Fibroblast of lung (primary cell): Measurements from ENCODE around the gene GAK. TPM values are rescaled to one million over a fixed set of nuclear protein-coding genes. Genes with fewer than 3 reads are reported as not detected.
A peak's percentile ranks its signal among the peaks of the same experiment; 100 is the strongest.

Experiments
- DNase-seq, 2 donors: peaks; one replicate each; pipeline versions ENCODE4 v3.0.0 to v3.0.0-alpha.2; 2010; ENCODE audit warnings: low read depth in 2 of 2
- H2AFZ ChIP-seq: 2 replicates; pipeline ENCODE4 v1.5.1; 2012; ENCODE audit warnings: low read length, control low read depth, inconsistent platforms
- H3K27ac ChIP-seq: 2 replicates; pipeline ENCODE4 v1.5.1; 2011; ENCODE audit warnings: low read length, control low read depth; ENCODE audit not compliant: insufficient read depth
- H3K27me3 ChIP-seq: 2 replicates; pipeline ENCODE4 v1.5.1; 2011; ENCODE audit warnings: mild to moderate bottlenecking, low read length; ENCODE audit not compliant: control insufficient read depth, insufficient read depth
- H3K36me3 ChIP-seq: 2 replicates; pipeline ENCODE4 v1.5.1; 2011; ENCODE audit warnings: low read length; ENCODE audit not compliant: control insufficient read depth, insufficient read depth
- H3K4me1 ChIP-seq: 2 replicates; pipeline ENCODE4 v1.5.1; 2011; ENCODE audit warnings: low read length; ENCODE audit not compliant: control insufficient read depth, insufficient read depth; ENCODE audit errors: extremely low read depth
- H3K4me2 ChIP-seq: 2 replicates; pipeline ENCODE4 v1.5.1; 2011; ENCODE audit warnings: low read length, control low read depth; ENCODE audit not compliant: insufficient read depth; ENCODE audit errors: extremely low read depth
- H3K4me3 ChIP-seq, 4 experiments: fragments of 200-600 bp in 1 of 4; sonication (generic) in 1 of 4; replicated peaks in 1 of 4; 2 replicates each; pipeline ENCODE4 v1.5.1; 2011 to 2016; ENCODE audit warnings: low read length in 4 of 4, low read depth in 3 of 4, mild to moderate bottlenecking in 3 of 4, control low read depth in 2 of 4, inconsistent platforms in 1 of 4, mixed read lengths in 1 of 4; ENCODE audit not compliant: insufficient read depth in 1 of 4; ENCODE audit errors: control extremely low read depth in 1 of 4
- H3K79me2 ChIP-seq: 2 replicates; pipeline ENCODE4 v1.5.1; 2012; ENCODE audit warnings: mild to moderate bottlenecking, low read length, inconsistent platforms; ENCODE audit not compliant: control insufficient read depth, insufficient read depth
- H3K9ac ChIP-seq: 2 replicates; pipeline ENCODE4 v1.5.1; 2011; ENCODE audit warnings: mild to moderate bottlenecking, low read length, control low read depth; ENCODE audit not compliant: insufficient read depth
- H3K9me3 ChIP-seq: 2 replicates; pipeline ENCODE4 v1.5.1; 2012; ENCODE audit warnings: low read depth, low read length; ENCODE audit not compliant: control insufficient read depth, insufficient read depth
- H4K20me1 ChIP-seq: 2 replicates; pipeline ENCODE4 v1.5.1; 2011; ENCODE audit warnings: low read length; ENCODE audit not compliant: control insufficient read depth, insufficient read depth; ENCODE audit errors: extremely low read depth
- CTCF ChIP-seq, 2 donors: IDR thresholded peaks in 1 of 2; conservative IDR thresholded peaks in 1 of 2; 1 replicate in 1 of 2; 2 replicates in 1 of 2; pipeline ENCODE4 v1.5.1; 2011 to 2012; ENCODE audit warnings: low read length in 2 of 2, control low read depth in 1 of 2, inconsistent platforms in 1 of 2, low read depth in 1 of 2, mild to moderate bottlenecking in 1 of 2
- EZH2 ChIP-seq: IDR thresholded peaks from 2 replicates; pipeline ENCODE4 v1.5.1; 2012; ENCODE audit warnings: low read length, control low read depth, mild to moderate bottlenecking; ENCODE audit errors: missing control alignments
- polyA plus RNA-seq, 2 donors: library from polyadenylated mRNA; depleted of rRNA in 1 of 2; stranded (reverse) in 1 of 2; unstranded in 1 of 2; fragments of >200 nt; gene quantifications; 2 replicates each; pipeline ENCODE4 v1.2.1, GENCODE V29; 2011 to 2012; ENCODE audit warnings: missing spikeins in 1 of 2
- total RNA-seq: library from RNA; depleted of rRNA; stranded (reverse); fragments of >200 nt; gene quantifications from 2 replicates; pipeline ENCODE4 v1.2.1, GENCODE V29; 2014

Gene GAK
- total and polyA plus RNA-seq, 2 donors (not counting 1 experiment from before 2014, with no cell fraction given): 10.1 to 48.2 TPM

GRCh38 chr4:974668-975067 is 42.6 kb upstream of the GAK start:
- Histone ChIP-seq H3K27me3 (no peaks in the 10 kb centered on the region), H3K27ac (no peak overlapping the region), H3K4me1 (peaks cover 4% of the 10 kb centered on the region), H3K79me2 (no peaks in the 10 kb centered on the region), H3K9ac (no peak overlapping the region), H3K4me3 (no peak overlapping the region), H4K20me1 (no peaks in the 10 kb centered on the region), H2AFZ (no peak overlapping the region), H3K9me3 (no peaks in the 10 kb centered on the region), H3K36me3 (no peaks in the 10 kb centered on the region), H3K4me2 (no peak overlapping the region)
- no peak for TF ChIP-seq CTCF (conservative IDR thresholded peaks at IDR 0.05 in 1 of 2, IDR thresholded peaks at IDR 0.05 in 1 of 2; ENCODE audit: low read depth in 1 of 2, low read length in 2 of 2)
- TF ChIP-seq EZH2: no peak
- no peak for DNase-seq

DNA sequence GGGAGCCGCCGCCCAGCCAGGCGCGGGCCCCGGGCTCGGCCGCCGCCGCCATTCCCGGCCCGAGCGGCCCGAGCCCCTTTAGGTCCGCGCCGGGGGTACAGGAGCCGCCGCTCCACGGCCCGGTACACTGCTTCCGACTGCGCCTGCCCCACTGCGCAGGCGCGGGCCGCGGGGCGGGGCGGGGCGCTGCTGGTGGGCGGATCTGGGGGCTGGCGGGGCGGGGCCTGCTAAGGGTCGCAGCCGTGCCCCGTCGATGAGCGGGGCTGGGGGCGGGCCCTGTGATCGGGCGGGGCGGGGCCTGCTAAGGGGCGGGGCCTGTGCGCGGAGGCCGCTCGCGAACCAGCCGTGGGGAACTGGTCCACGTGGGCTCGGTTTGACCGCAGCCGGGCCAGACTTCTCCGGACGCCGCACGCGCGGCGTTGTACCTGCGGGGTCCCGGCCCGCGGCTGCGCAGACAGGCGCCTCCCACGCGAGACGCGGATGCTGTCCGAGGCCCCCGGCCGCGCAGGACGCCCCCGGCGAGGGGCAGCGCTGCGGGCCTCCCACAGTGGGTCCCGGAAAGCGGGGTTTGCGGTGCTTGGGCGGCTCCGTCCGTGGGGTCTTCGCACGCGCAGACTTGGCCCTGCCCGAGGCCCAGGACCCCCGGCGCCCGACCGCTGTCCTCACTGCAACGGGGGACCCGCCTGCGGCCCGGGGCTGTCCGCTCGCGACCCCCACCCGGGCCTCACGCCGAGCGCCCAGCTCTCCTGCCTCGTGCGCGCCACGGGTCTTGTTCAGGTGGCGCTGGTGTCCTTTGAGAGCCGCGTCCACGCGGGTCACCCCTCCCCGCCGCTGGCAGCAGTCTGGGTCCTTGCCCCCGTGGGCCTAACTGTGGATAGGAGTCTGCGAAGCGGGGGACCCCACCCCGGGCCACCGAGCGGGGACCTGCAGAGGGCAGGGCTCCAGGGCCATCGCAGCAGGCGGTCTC is 41.6 kb upstream of the GAK start, which contains the start of gene DGKQ:
DGKQ (minus strand) TSS at position 139 of the 967 bp plus-strand sequence; CDS start at position 52, 87 bp downstream.
- Histone ChIP-seq H3K36me3 (no peaks in the 10 kb centered on the region), H3K79me2 (no peaks in the 10 kb centered on the region), H3K4me3 (peak within 1 kb of the TSS; percentile 53 to 80 (median 71)), H3K9ac (peak within 1 kb of the TSS; percentile 58), H2AFZ (peak within 1 kb of the TSS; percentile 68), H3K4me1 (peaks cover 4% of the 10 kb centered on the region), H4K20me1 (no peaks in the 10 kb centered on the region), H3K27me3 (no peaks in the 10 kb centered on the region), H3K9me3 (no peaks in the 10 kb centered on the region), H3K4me2 (peak within 1 kb of the TSS; percentile 94), H3K27ac (no peak within 1 kb of the TSS)
- peak; percentile 68 to 82 for DNase-seq
- TF ChIP-seq CTCF (conservative IDR thresholded peaks at IDR 0.05 in 1 of 2, IDR thresholded peaks at IDR 0.05 in 1 of 2; ENCODE audit: low read depth in 1 of 2, low read length in 2 of 2) (no peak), EZH2 (no peak)

GRCh38 chr4:972651-973424 is 40.7 kb upstream of the GAK start:
- Histone ChIP-seq H3K4me3 (peak overlapping the region; percentile 53 to 80 (median 71)), H3K27ac (no peak overlapping the region), H3K4me2 (peak overlapping the region; percentile 94), H3K9ac (peak overlapping the region; percentile 58), H4K20me1 (no peaks in the 10 kb centered on the region), H3K27me3 (no peaks in the 10 kb centered on the region), H3K79me2 (no peaks in the 10 kb centered on the region), H3K36me3 (no peaks in the 10 kb centered on the region), H3K4me1 (peaks cover 4% of the 10 kb centered on the region), H2AFZ (peak overlapping the region; percentile 68), H3K9me3 (no peaks in the 10 kb centered on the region)
- no peak for TF ChIP-seq CTCF (conservative IDR thresholded peaks at IDR 0.05 in 1 of 2, IDR thresholded peaks at IDR 0.05 in 1 of 2; ENCODE audit: low read depth in 1 of 2, low read length in 2 of 2)
- no peak for TF ChIP-seq EZH2
- DNase-seq: no peak
